CD4-positive, alpha-beta T cell (primary cell): ENCODE measurements around the gene FASN. TPM values are rescaled to one million over a fixed set of nuclear protein-coding genes. Genes with fewer than 3 reads are reported as not detected.

ENCODE experiments used
- ATAC-seq: fragments of 200-7000 bp; cut with Tn5 transposase; one replicate; pipeline ENCODE4 v1.10.0; 2022; ENCODE audit warnings: mild to moderate bottlenecking; ENCODE audit not compliant: poor library complexity
- CTCF ChIA-PET: fragments of 350-600 bp; sonication (Branson Sonifier 250); formaldehyde crosslinking; loops from one replicate; lab custom pipeline; 2021; ENCODE audit warnings: antibody characterized with exemption, inconsistent platforms; lab: Charles Lee
- POLR2A ChIA-PET: fragments of 350-600 bp; sonication (Branson Sonifier 250); formaldehyde crosslinking; loops from one replicate; lab custom pipeline; 2021; ENCODE audit warnings: antibody characterized with exemption, inconsistent platforms; lab: Charles Lee
- DNase-seq, 14 experiments: peaks; one replicate each; pipeline ENCODE4 v3.0.0-alpha.2; 2013 to 2020; ENCODE audit warnings: mixed read lengths in 2 of 14
- H3K27ac ChIP-seq, 2 donors: one replicate each; pipeline versions ENCODE4 v1.5.1 to v1.7.0; 2013; ENCODE audit warnings: low read length in 2 of 2, low read depth in 1 of 2, mild to moderate bottlenecking in 1 of 2
- H3K27me3 ChIP-seq, 2 experiments: 1 replicate in 1 of 2; 2 replicates in 1 of 2; pipeline versions ENCODE4 v1.6.1 to v1.7.0; 2013; ENCODE audit warnings: low read length in 2 of 2, control low read depth in 1 of 2, mild to moderate bottlenecking in 1 of 2, moderate library complexity in 1 of 2; ENCODE audit not compliant: insufficient read depth in 2 of 2, control insufficient read depth in 1 of 2
- H3K36me3 ChIP-seq: one replicate; pipeline ENCODE4 v1.6.1; 2013; ENCODE audit warnings: low read length, control low read depth; ENCODE audit not compliant: insufficient read depth
- H3K4me1 ChIP-seq: one replicate; pipeline ENCODE4 v1.6.1; 2013; ENCODE audit warnings: low read length, control low read depth; ENCODE audit not compliant: insufficient read depth
- H3K4me3 ChIP-seq: one replicate; pipeline ENCODE4 v1.5.1; 2013; ENCODE audit warnings: mild to moderate bottlenecking, low read length, moderate library complexity
- H3K9me3 ChIP-seq, 2 experiments: 1 replicate in 1 of 2; 2 replicates in 1 of 2; pipeline versions ENCODE4 v1.6.1 to v1.7.0; 2013; ENCODE audit warnings: low read length in 2 of 2, mild to moderate bottlenecking in 2 of 2, control low read depth in 1 of 2, moderate library complexity in 1 of 2; ENCODE audit not compliant: control insufficient read depth in 1 of 2, insufficient read depth in 1 of 2
- H3K27ac Mint-ChIP-seq: one replicate; pipeline ENCODE4 v1.8.0; 2020; ENCODE audit warnings: mixed read lengths
- H3K27me3 Mint-ChIP-seq: one replicate; pipeline ENCODE4 v1.8.0; 2021; ENCODE audit warnings: mixed read lengths
- H3K36me3 Mint-ChIP-seq: one replicate; pipeline ENCODE4 v1.8.0; 2021; ENCODE audit warnings: low read depth, mixed read lengths
- H3K4me1 Mint-ChIP-seq: one replicate; pipeline ENCODE4 v1.8.0; 2021; ENCODE audit warnings: low read depth, mixed read lengths
- H3K4me3 Mint-ChIP-seq: one replicate; pipeline ENCODE4 v1.8.0; 2020; ENCODE audit warnings: mild to moderate bottlenecking, mixed read lengths
- H3K9me3 Mint-ChIP-seq: one replicate; pipeline ENCODE4 v1.8.0; 2020; ENCODE audit warnings: mixed read lengths
- CTCF ChIP-seq: fragments of 200-600 bp; IDR thresholded peaks from one replicate; pipeline ENCODE4 v1.8.0; 2022; ENCODE audit warnings: antibody characterized with exemption, mild to moderate bottlenecking
- intact Hi-C, 2 experiments: fragments of 100-400 bp; cut with DNase I in 1 of 2; cut with micrococcal nuclease in 1 of 2; formaldehyde crosslinking; loops; one replicate each; pipeline versions ENCODE4 v1.15.1 to v1.9.0; 2023 to 2025; cut with DNase I, micrococcal nuclease
- total RNA-seq, 174 experiments: library from RNA in 2 of 174; stranded (reverse) in 2 of 174; gene quantifications; one replicate each; pipeline ENCODE4 v1.2.3 and lab custom pipeline; 2021 to 2026

The FASN gene
- total RNA-seq, 2 experiments from 2014 or later: 168 to 174 TPM

GRCh38 chr17:82078433-82078832 is 19.6 kb downstream of the FASN start:
- peaks cover 39% of the 10 kb centered on the region for H3K36me3 ChIP-seq
- no peaks in the 10 kb centered on the region for H3K4me1 Mint-ChIP-seq
- no peak overlapping the region for H3K4me3 ChIP-seq
- DNase-seq: peak in 1 of 14 experiments; percentile 0
- H3K27me3 ChIP-seq: no peaks in the 10 kb centered on the region
- no peak for ATAC-seq
- no peaks in the 10 kb centered on the region for H3K9me3 ChIP-seq
- ChIA-PET POLR2A (no interaction called here), CTCF (no interaction called here)
- peaks cover 22% of the 10 kb centered on the region for H3K36me3 Mint-ChIP-seq
- no peak for TF ChIP-seq CTCF
- H3K27me3 Mint-ChIP-seq: no peaks in the 10 kb centered on the region
- peak overlapping the region; percentile 30 for H3K4me3 Mint-ChIP-seq
- H3K9me3 Mint-ChIP-seq: no peaks in the 10 kb centered on the region
- H3K4me1 ChIP-seq: no peaks in the 10 kb centered on the region
- no peak overlapping the region for H3K27ac Mint-ChIP-seq
- intact Hi-C loops: no loop called here
- H3K27ac ChIP-seq: no peak overlapping the region

GRCh38 chr17:82077617-82078358 is 20.2 kb downstream of the FASN start:
- ChIA-PET POLR2A (no interaction called here), CTCF (no interaction called here)
- Mint-ChIP-seq H3K27ac (no peak overlapping the region), H3K4me1 (no peaks in the 10 kb centered on the region), H3K9me3 (no peaks in the 10 kb centered on the region), H3K36me3 (peaks cover 15% of the 10 kb centered on the region), H3K27me3 (no peaks in the 10 kb centered on the region), H3K4me3 (peak overlapping the region; percentile 45)
- Histone ChIP-seq H3K9me3 (no peaks in the 10 kb centered on the region), H3K4me1 (no peaks in the 10 kb centered on the region), H3K27me3 (no peaks in the 10 kb centered on the region), H3K36me3 (peaks cover 32% of the 10 kb centered on the region), H3K4me3 (no peak overlapping the region), H3K27ac (no peak overlapping the region)
- intact Hi-C loops: no loop called here
- no peak for TF ChIP-seq CTCF
- peak; percentile 6 for ATAC-seq
- DNase-seq: peak in 1 of 14 experiments; percentile 7

GRCh38 chr17:82076785-82077591 is 21.0 kb downstream of the FASN start:
- no peak overlapping the region for H3K27ac ChIP-seq
- ChIA-PET CTCF (no interaction called here), POLR2A (no interaction called here)
- H3K4me1 ChIP-seq: no peaks in the 10 kb centered on the region
- H3K27ac Mint-ChIP-seq: peak overlapping the region; percentile 42
- H3K9me3 ChIP-seq: no peaks in the 10 kb centered on the region
- no peaks in the 10 kb centered on the region for H3K9me3 Mint-ChIP-seq
- no peak for ATAC-seq
- DNase-seq: peak in 1 of 14 experiments; percentile 0
- H3K4me1 Mint-ChIP-seq: no peaks in the 10 kb centered on the region
- H3K36me3 ChIP-seq: peaks cover 24% of the 10 kb centered on the region
- peaks cover 15% of the 10 kb centered on the region for H3K36me3 Mint-ChIP-seq
- no peak for TF ChIP-seq CTCF
- no peak overlapping the region for H3K4me3 Mint-ChIP-seq
- no peaks in the 10 kb centered on the region for H3K27me3 ChIP-seq
- intact Hi-C loops: no loop called here
- H3K4me3 ChIP-seq: no peak overlapping the region
- no peaks in the 10 kb centered on the region for H3K27me3 Mint-ChIP-seq
